IMR-90 (cell line): ENCODE data around the gene ELFN2. TPM values are rescaled to one million over a fixed set of nuclear protein-coding genes. Genes with fewer than 3 reads are reported as not detected.

Experiments
- ATAC-seq: fragments of 200-7000 bp; cut with Tn5 transposase; 2 replicates; pipeline ENCODE4 v1.9.1; 2020; ENCODE audit warnings: low read depth, mild to moderate bottlenecking, moderate library complexity
- BruUV-seq: library from RNA; stranded (reverse); fragments of 400-500 nt; replicated peaks from 2 replicates; lab custom pipeline; 2021; lab: Mats Ljungman, UMichigan
- CTCF ChIA-PET: fragments of 300-600 bp; formaldehyde crosslinking; extraction: SDS; loops from one replicate; lab custom pipeline; 2021; ENCODE audit warnings: antibody characterized with exemption; lab: Yijun Ruan, JAX
- POLR2A ChIA-PET: fragments of 300-600 bp; sonication (Branson Sonifier 250); formaldehyde crosslinking; loops from one replicate; lab custom pipeline; 2022; ENCODE audit warnings: antibody characterized with exemption; ENCODE audit not compliant: unreplicated experiment; lab: Charles Lee
- DNase-seq: peaks from one replicate; pipeline ENCODE4 v3.0.0; 2013
- H2AFZ ChIP-seq: replicated peaks from 2 replicates; pipeline ENCODE3; 2013; ENCODE audit warnings: low read length, mild to moderate bottlenecking; ENCODE audit not compliant: poor library complexity
- H2AK5ac ChIP-seq: 2 replicates; pipeline ENCODE4 v1.6.1; 2013; ENCODE audit warnings: low read depth, low read length, inconsistent platforms
- H2AK9ac ChIP-seq: replicated peaks from 2 replicates; pipeline ENCODE3; 2013; ENCODE audit warnings: mild to moderate bottlenecking, low read depth, low read length, moderate library complexity; ENCODE audit not compliant: poor library complexity
- H2BK120ac ChIP-seq: 2 replicates; pipeline ENCODE4 v1.6.1; 2013; ENCODE audit warnings: low read depth, low read length, inconsistent platforms
- H2BK15ac ChIP-seq: 3 replicates; pipeline ENCODE4 v1.6.1; 2013; ENCODE audit warnings: low read depth, low read length, inconsistent platforms
- H2BK20ac ChIP-seq: 2 replicates; pipeline ENCODE4 v1.6.1; 2013; ENCODE audit warnings: low read depth, mild to moderate bottlenecking, inconsistent platforms, low read length, moderate library complexity
- H2BK5ac ChIP-seq: 2 replicates; pipeline ENCODE4 v1.6.1; 2013; ENCODE audit warnings: mild to moderate bottlenecking, low read depth, low read length, inconsistent platforms; ENCODE audit not compliant: poor library complexity, severe bottlenecking
- H3K14ac ChIP-seq: replicated peaks from 2 replicates; pipeline ENCODE4 v1.6.1; 2013; ENCODE audit warnings: low read depth, low read length, inconsistent platforms
- H3K18ac ChIP-seq: 2 replicates; pipeline ENCODE4 v1.6.1; 2013; ENCODE audit warnings: low read depth, low read length, control low read depth
- H3K23ac ChIP-seq: 2 replicates; pipeline ENCODE4 v1.6.1; 2013; ENCODE audit warnings: low read depth, low read length, inconsistent platforms
- H3K27ac ChIP-seq: 2 replicates; pipeline ENCODE4 v1.5.1; 2013; ENCODE audit warnings: mild to moderate bottlenecking, control low read depth, low read length; ENCODE audit not compliant: insufficient read depth
- H3K27me3 ChIP-seq: 2 replicates; pipeline ENCODE4 v1.6.1; 2013; ENCODE audit warnings: low read length; ENCODE audit not compliant: control insufficient read depth, insufficient read depth
- H3K36me3 ChIP-seq: 2 replicates; pipeline ENCODE4 v1.6.1; 2013; ENCODE audit warnings: low read length, mixed read lengths; ENCODE audit not compliant: control insufficient read depth, insufficient read depth
- H3K4ac ChIP-seq: 2 replicates; pipeline ENCODE4 v1.6.1; 2013; ENCODE audit warnings: low read depth, low read length, inconsistent platforms
- H3K4me1 ChIP-seq: 2 replicates; pipeline ENCODE4 v1.6.1; 2013; ENCODE audit warnings: low read length, mixed read lengths; ENCODE audit not compliant: control insufficient read depth, insufficient read depth
- H3K4me2 ChIP-seq: 2 replicates; pipeline ENCODE4 v1.6.1; 2013; ENCODE audit warnings: low read depth, mild to moderate bottlenecking, control low read depth, low read length, moderate library complexity
- H3K4me3 ChIP-seq: 2 replicates; pipeline ENCODE4 v1.5.1; 2013; ENCODE audit warnings: low read depth, mild to moderate bottlenecking, control low read depth, low read length, moderate library complexity; ENCODE audit not compliant: insufficient read depth
- H3K56ac ChIP-seq: 2 replicates; pipeline ENCODE4 v1.6.1; 2013; ENCODE audit warnings: low read length, inconsistent platforms; ENCODE audit not compliant: insufficient read depth; ENCODE audit errors: extremely low read depth
- H3K79me1 ChIP-seq, 2 experiments: 2 replicates each; pipeline ENCODE4 v1.6.1; 2013; ENCODE audit warnings: low read length in 2 of 2, inconsistent platforms in 1 of 2, low read depth in 1 of 2
- H3K9ac ChIP-seq: 2 replicates; pipeline ENCODE4 v1.6.1; 2013; ENCODE audit warnings: low read depth, low read length, control low read depth
- H3K9me1 ChIP-seq: 2 replicates; pipeline ENCODE4 v1.6.1; 2013; ENCODE audit warnings: low read length, inconsistent platforms; ENCODE audit not compliant: insufficient read depth
- H3K9me3 ChIP-seq: 2 replicates; pipeline ENCODE4 v1.6.1; 2013; ENCODE audit warnings: low read length; ENCODE audit not compliant: control insufficient read depth, insufficient read depth
- H4K20me1 ChIP-seq: 2 replicates; pipeline ENCODE4 v1.6.1; 2013; ENCODE audit warnings: low read length, inconsistent platforms; ENCODE audit not compliant: insufficient read depth
- H4K5ac ChIP-seq: 2 replicates; pipeline ENCODE4 v1.6.1; 2013; ENCODE audit warnings: mild to moderate bottlenecking, low read depth, low read length, control low read depth
- H4K8ac ChIP-seq, 2 experiments: 2 replicates each; pipeline ENCODE4 v1.6.1; 2013; ENCODE audit warnings: low read depth in 2 of 2, low read length in 2 of 2, control low read depth in 1 of 2, inconsistent platforms in 1 of 2
- H4K91ac ChIP-seq: 2 replicates; pipeline ENCODE4 v1.6.1; 2013; ENCODE audit warnings: low read depth, low read length, inconsistent platforms; ENCODE audit not compliant: insufficient read depth
- BHLHE40 ChIP-seq: fragments of 150-350 bp; IDR thresholded peaks from 2 replicates; pipeline ENCODE4 v1.6.1; 2016; ENCODE audit warnings: mild to moderate bottlenecking, low read depth, low read length
- CEBPB ChIP-seq: IDR thresholded peaks from 2 replicates; pipeline ENCODE4 v1.6.1; 2012; ENCODE audit warnings: low read depth, low read length, improper control_type of control experiment
- ELK1 ChIP-seq: fragments of 150-350 bp; IDR thresholded peaks from 2 replicates; pipeline ENCODE4 v1.6.1; 2016; ENCODE audit warnings: low read depth, mild to moderate bottlenecking, low read length, moderate library complexity, borderline replicate concordance
- FOS ChIP-seq: fragments of 150-350 bp; IDR thresholded peaks from 2 replicates; pipeline ENCODE4 v1.6.1; 2016; ENCODE audit warnings: low read depth, low read length
- MAFK ChIP-seq: IDR thresholded peaks from 2 replicates; pipeline ENCODE4 v1.6.1; 2012; ENCODE audit warnings: low read depth, low read length, improper control_type of control experiment
- NFE2L2 ChIP-seq: fragments of 150-350 bp; IDR thresholded peaks from 2 replicates; pipeline ENCODE4 v1.6.1; 2016; ENCODE audit warnings: low read depth, mild to moderate bottlenecking, low read length
- RAD21 ChIP-seq: IDR thresholded peaks from 2 replicates; pipeline ENCODE4 v1.6.1; 2012; ENCODE audit warnings: low read length, improper control_type of control experiment
- RFX5 ChIP-seq: IDR thresholded peaks from 2 replicates; pipeline ENCODE4 v1.8.0; 2012; ENCODE audit warnings: low read depth, mild to moderate bottlenecking, low read length, moderate library complexity
- WGBS, 2 experiments: methylation state at CpG; one replicate each; pipeline versions ENCODE4 v1.1.5 to v1.1.7; 2013; ENCODE audit warnings: missing lambda C conversion rate in 2 of 2; ENCODE audit not compliant: insufficient read length in 1 of 2; ENCODE audit errors: extremely low coverage in 2 of 2; 5-methylcytosine and 5-hydroxymethylcytosine counted together
- dilution Hi-C: fragments of 300-500 bp; cut with HindIII; formaldehyde crosslinking; loops from one replicate; pipeline ENCODE4 v1.14.3; 2018; ENCODE audit warnings: low sequenced_read_pairs; ENCODE audit not compliant: unreplicated experiment
- in situ Hi-C: fragments of 300-500 bp; cut with MboI; formaldehyde crosslinking; loops from 3 replicates; pipeline ENCODE4 v1.14.3; 2019; ENCODE audit warnings: low sequenced_read_pairs, inconsistent platforms, mixed read lengths
- intact Hi-C: fragments of 100-400 bp; cut with micrococcal nuclease; formaldehyde crosslinking; loops from 2 replicates; pipeline ENCODE4 v1.10.0; 2022
- polyA plus RNA-seq, 3 experiments: library from polyadenylated mRNA; depleted of rRNA; stranded (reverse); fragments of >200 nt; gene quantifications; 2 replicates each; pipeline ENCODE4 v1.2.3, GENCODE V29; 2012; ENCODE audit warnings: low replicate concordance in 1 of 3
- total RNA-seq: library from RNA; depleted of rRNA; stranded (reverse); fragments of >200 nt; gene quantifications from 2 replicates; pipeline ENCODE4 v1.2.3, GENCODE V29; 2012
- TF ChIP-seq, protein P1 (sequence below): fragments of 150-350 bp; IDR thresholded peaks from 2 replicates; pipeline ENCODE4 v1.6.1; 2017; ENCODE audit warnings: mild to moderate bottlenecking, antibody characterized with exemption, low read length, low read depth
- TF ChIP-seq, protein P2 (sequence below): conservative IDR thresholded peaks from 2 replicates; pipeline ENCODE4 v1.5.1; 2012; ENCODE audit warnings: mild to moderate bottlenecking, low read depth, low read length, improper control_type of control experiment

Gene ELFN2
- total and polyA plus RNA-seq, 2 of the 4 experiments (the other 2 are of a cell fraction): 0.72 to 5.0 TPM

DNA sequence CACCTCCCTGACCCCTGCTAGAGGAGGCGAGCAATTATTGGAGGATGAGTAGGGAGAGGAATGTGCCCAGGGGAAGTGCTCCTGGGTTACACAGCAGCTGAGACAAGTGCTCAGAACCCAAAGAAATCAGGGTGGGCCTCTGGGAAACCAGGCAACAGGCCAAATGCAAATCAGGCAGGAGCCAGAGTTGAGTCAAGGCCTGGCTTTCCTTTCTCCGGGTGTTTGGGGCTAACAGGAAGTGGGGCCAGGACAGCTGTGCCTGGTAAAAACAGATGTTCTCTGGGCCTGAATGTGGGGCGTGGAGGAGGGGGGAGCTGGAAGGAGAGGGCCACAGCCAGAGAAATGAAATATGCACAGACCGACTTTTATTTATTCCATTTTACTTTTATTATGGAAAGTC, 36.9 kb upstream of the ELFN2 start:
- Histone ChIP-seq H3K4me2 (no peak overlapping the region), H3K36me3 (no peaks in the 10 kb centered on the region), H4K8ac (no peak overlapping the region), H3K56ac (no peak overlapping the region), H3K9ac (no peak overlapping the region), H2BK20ac (no peak overlapping the region), H4K91ac (no peak overlapping the region), H3K18ac (no peak overlapping the region), H3K14ac (no peak overlapping the region), H2BK120ac (no peak overlapping the region), H3K23ac (no peak overlapping the region), H2BK15ac (no peak overlapping the region), H2BK5ac (no peak overlapping the region), H4K20me1 (no peaks in the 10 kb centered on the region; the same call in 1 of the 2 replicates), H3K4me3 (no peak overlapping the region), H2AK9ac (no peak overlapping the region), H2AK5ac (no peak overlapping the region), H3K4ac (no peak overlapping the region), H2AFZ (no peak overlapping the region), H3K27me3 (peaks cover 38% of the 10 kb centered on the region), H3K27ac (no peak overlapping the region), H3K79me1 (no peaks in the 10 kb centered on the region), H3K4me1 (no peaks in the 10 kb centered on the region), H3K9me3 (no peaks in the 10 kb centered on the region), H3K9me1 (no peaks in the 10 kb centered on the region), H4K5ac (no peak overlapping the region)
- intact Hi-C loops: no loop called here
- TF ChIP-seq ELK1 (no peak), MAFK (no peak), BHLHE40 (no peak), NFE2L2 (no peak), RFX5 (no peak), RAD21 (no peak), FOS (no peak), CEBPB (no peak)
- TF ChIP-seq, protein P1, sequence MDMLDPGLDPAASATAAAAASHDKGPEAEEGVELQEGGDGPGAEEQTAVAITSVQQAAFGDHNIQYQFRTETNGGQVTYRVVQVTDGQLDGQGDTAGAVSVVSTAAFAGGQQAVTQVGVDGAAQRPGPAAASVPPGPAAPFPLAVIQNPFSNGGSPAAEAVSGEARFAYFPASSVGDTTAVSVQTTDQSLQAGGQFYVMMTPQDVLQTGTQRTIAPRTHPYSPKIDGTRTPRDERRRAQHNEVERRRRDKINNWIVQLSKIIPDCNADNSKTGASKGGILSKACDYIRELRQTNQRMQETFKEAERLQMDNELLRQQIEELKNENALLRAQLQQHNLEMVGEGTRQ: no peak
- TF ChIP-seq, protein P2, sequence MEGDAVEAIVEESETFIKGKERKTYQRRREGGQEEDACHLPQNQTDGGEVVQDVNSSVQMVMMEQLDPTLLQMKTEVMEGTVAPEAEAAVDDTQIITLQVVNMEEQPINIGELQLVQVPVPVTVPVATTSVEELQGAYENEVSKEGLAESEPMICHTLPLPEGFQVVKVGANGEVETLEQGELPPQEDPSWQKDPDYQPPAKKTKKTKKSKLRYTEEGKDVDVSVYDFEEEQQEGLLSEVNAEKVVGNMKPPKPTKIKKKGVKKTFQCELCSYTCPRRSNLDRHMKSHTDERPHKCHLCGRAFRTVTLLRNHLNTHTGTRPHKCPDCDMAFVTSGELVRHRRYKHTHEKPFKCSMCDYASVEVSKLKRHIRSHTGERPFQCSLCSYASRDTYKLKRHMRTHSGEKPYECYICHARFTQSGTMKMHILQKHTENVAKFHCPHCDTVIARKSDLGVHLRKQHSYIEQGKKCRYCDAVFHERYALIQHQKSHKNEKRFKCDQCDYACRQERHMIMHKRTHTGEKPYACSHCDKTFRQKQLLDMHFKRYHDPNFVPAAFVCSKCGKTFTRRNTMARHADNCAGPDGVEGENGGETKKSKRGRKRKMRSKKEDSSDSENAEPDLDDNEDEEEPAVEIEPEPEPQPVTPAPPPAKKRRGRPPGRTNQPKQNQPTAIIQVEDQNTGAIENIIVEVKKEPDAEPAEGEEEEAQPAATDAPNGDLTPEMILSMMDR: no peak
- dilution Hi-C loops: no loop called here
- no peak for DNase-seq
- CTCF ChIA-PET: no interaction called here
- in situ Hi-C loops: loop anchor here (10.0 kb wide), 1 partner anchor 289 kb away; no protein-coding TSS in a partner anchor
- no peak for ATAC-seq
- no CpG with 5 or more reads among the region's 4 CpGs for WGBS, 2 experiments
- no TSS peak for BruUV-seq
- POLR2A ChIA-PET: no interaction called here
